ENCODE results near the gene GPR85. TPM values are rescaled to one million over a fixed set of nuclear protein-coding genes. Genes with fewer than 3 reads are reported as not detected.

The GPR85 gene
- total and polyA plus RNA-seq, 2 of the 4 experiments (the other 2 are of a cell fraction): 1.7 to 5.4 TPM

- Histone ChIP-seq H4K5ac (ENCODE audit: low read depth, low read length) (no peak overlapping the region), H2AK5ac (ENCODE audit: low read depth, low read length) (no peak overlapping the region), H3K79me1 (ENCODE audit: low read depth in 1 of 2, low read length in 2 of 2) (peaks cover 3 to 12% of the 10 kb centered on the region in 2 experiments; a peak in 2 of 4 replicates), H3K36me3 (ENCODE audit: control insufficient read depth, insufficient read depth, low read length) (no peaks in the 10 kb centered on the region), H3K4me1 (ENCODE audit: control insufficient read depth, insufficient read depth, low read length) (no peaks in the 10 kb centered on the region; the same call in 1 of the 2 replicates), H4K91ac (ENCODE audit: insufficient read depth, low read depth, low read length) (no peak overlapping the region), H4K20me1 (ENCODE audit: insufficient read depth, low read length) (no peaks in the 10 kb centered on the region), H2AK9ac (replicated peaks; ENCODE audit: low read depth, low read length, poor library complexity) (no peak overlapping the region), H2BK20ac (ENCODE audit: low read depth, low read length) (no peak overlapping the region), H2BK15ac (ENCODE audit: low read depth, low read length) (no peak overlapping the region), H2BK5ac (ENCODE audit: low read depth, low read length, poor library complexity, severe bottlenecking) (no peak overlapping the region), H3K56ac (ENCODE audit: extremely low read depth, insufficient read depth, low read length) (no peak overlapping the region), H3K9ac (ENCODE audit: low read depth, low read length) (no peak overlapping the region), H3K27me3 (ENCODE audit: control insufficient read depth, insufficient read depth, low read length) (no peaks in the 10 kb centered on the region), H3K4me3 (ENCODE audit: insufficient read depth, low read depth, low read length) (no peak overlapping the region), H3K27ac (ENCODE audit: insufficient read depth, low read length) (no peak overlapping the region), H3K4ac (ENCODE audit: low read depth, low read length) (no peak overlapping the region), H3K9me1 (ENCODE audit: insufficient read depth, low read length) (no peaks in the 10 kb centered on the region), H3K4me2 (ENCODE audit: low read depth, low read length) (no peak overlapping the region), H3K9me3 (ENCODE audit: control insufficient read depth, insufficient read depth, low read length) (no peaks in the 10 kb centered on the region), H2BK120ac (ENCODE audit: low read depth, low read length) (no peak overlapping the region), H3K14ac (replicated peaks; ENCODE audit: low read depth, low read length) (no peak overlapping the region), H3K18ac (ENCODE audit: low read depth, low read length) (no peak overlapping the region), H2AFZ (replicated peaks; ENCODE audit: low read length, poor library complexity) (no peak overlapping the region), H3K23ac (ENCODE audit: low read depth, low read length) (no peak overlapping the region), H4K8ac (ENCODE audit: low read depth in 2 of 2, low read length in 2 of 2) (no peak overlapping the region; a peak in 1 of 4 replicates)
- no peak for DNase-seq
- in situ Hi-C loops (cut with MboI; ENCODE audit: low sequenced_read_pairs) (no loop called here), intact Hi-C loops (cut with micrococcal nuclease) (no loop called here), dilution Hi-C loops (cut with HindIII; ENCODE audit: low sequenced_read_pairs, unreplicated experiment) (no loop called here)
- ChIA-PET POLR2A (ENCODE audit: unreplicated experiment) (no interaction called here), CTCF (interaction anchor here (0.7 kb wide), 1 partner anchor 33 kb away, joined by 3 read pairs; no protein-coding TSS in a partner anchor)
- no TSS peak for BruUV-seq (replicated peaks)
- ATAC-seq (ENCODE audit: low read depth): no peak
- no peak for TF ChIP-seq FOS (IDR thresholded peaks at IDR 0.05; ENCODE audit: low read depth, low read length)
- no peak for TF ChIP-seq NFE2L2 (IDR thresholded peaks at IDR 0.05; ENCODE audit: low read depth, low read length)
- TF ChIP-seq CEBPB (IDR thresholded peaks at IDR 0.05; ENCODE audit: low read depth, low read length): no peak
- no peak for TF ChIP-seq BHLHE40 (IDR thresholded peaks at IDR 0.05; ENCODE audit: low read depth, low read length)
- no peak for TF ChIP-seq MXI1 (IDR thresholded peaks at IDR 0.05; ENCODE audit: borderline replicate concordance, low read depth, low read length)
- no peak for TF ChIP-seq RFX5 (IDR thresholded peaks at IDR 0.05; ENCODE audit: low read depth, low read length)
- no peak for TF ChIP-seq USF2 (IDR thresholded peaks at IDR 0.05; ENCODE audit: low read depth, low read length)
- no peak for TF ChIP-seq CTCF (conservative IDR thresholded peaks at IDR 0.05; ENCODE audit: low read depth, low read length)
- TF ChIP-seq POLR2A (IDR thresholded peaks at IDR 0.05; ENCODE audit: low read depth, low read length): no peak
- WGBS, 2 experiments (ENCODE audit: extremely low coverage in 2 of 2, insufficient read length in 1 of 2): no CpG with 5 or more reads among the region's 6 CpGs
Measured at GRCh38 chr7:113119429-113119828, 32.8 kb upstream of the GPR85 start.

All from IMR-90 (cell line).